K562 (cell line): Measurements from ENCODE around the gene TPD52L2. TPM values are rescaled to one million over a fixed set of nuclear protein-coding genes. Genes with fewer than 3 reads are reported as not detected.

ENCODE experiments used
- ATAC-seq: fragments of 200-7000 bp; cut with Tn5 transposase; 3 replicates; pipeline ENCODE4 v1.9.1; 2020; ENCODE audit warnings: moderate library complexity
- BruUV-seq: library from RNA; stranded (reverse); fragments of 400-500 nt; replicated peaks from 2 replicates; lab custom pipeline; 2021; lab: Mats Ljungman, UMichigan
- CTCF ChIA-PET: fragments of 300-600 bp; formaldehyde crosslinking; extraction: SDS; loops from one replicate; lab custom pipeline; 2021; ENCODE audit warnings: low intra/inter-chr PET ratio; lab: Yijun Ruan, JAX
- POLR2A ChIA-PET: fragments of 300-600, 350-650 bp; sonication (Branson Sonifier 250); formaldehyde crosslinking; extraction: SDS; loops from one replicate; lab custom pipeline; 2021; ENCODE audit warnings: antibody characterized with exemption, inconsistent platforms; lab: Yijun Ruan, JAX
- DNase-seq, 4 experiments: peaks; one replicate each; pipeline versions ENCODE4 v3.0.0 to v3.0.0-alpha.2; 2011 to 2018; ENCODE audit warnings: low spot score in 3 of 4, mixed read lengths in 3 of 4; ENCODE audit errors: extremely low read depth in 1 of 4
- FAIRE-seq: peaks from 2 replicates; lab custom pipeline; 2011; peaks lifted over from hg19 to GRCh38; lab: Jason Lieb, UNC
- H2AFZ ChIP-seq: 2 replicates; pipeline ENCODE4 v1.6.0; 2011; ENCODE audit warnings: low read depth, low read length, control low read depth, inconsistent platforms
- H3K27ac ChIP-seq: fragments of 200-600 bp; 3 replicates; pipeline ENCODE4 v1.8.0; 2011; ENCODE audit warnings: low read depth, mild to moderate bottlenecking, control low read depth, inconsistent platforms, low read length, moderate library complexity, mixed read lengths; ENCODE audit errors: extremely low read depth
- H3K27me3 ChIP-seq, 2 experiments: fragments of 300-600 bp in 1 of 2; 2 replicates in 1 of 2; 3 replicates in 1 of 2; pipeline versions ENCODE4 v1.6.0 to v1.8.0; 2011; ENCODE audit warnings: inconsistent platforms in 2 of 2, low read length in 2 of 2, mild to moderate bottlenecking in 1 of 2, mixed read lengths in 1 of 2, moderate library complexity in 1 of 2; ENCODE audit not compliant: control insufficient read depth in 2 of 2, insufficient read depth in 2 of 2
- H3K36me3 ChIP-seq: fragments of 300-600 bp; 3 replicates; pipeline ENCODE4 v1.8.0; 2011; ENCODE audit warnings: mild to moderate bottlenecking, low read length, inconsistent platforms; ENCODE audit not compliant: control insufficient read depth, insufficient read depth
- H3K4me1 ChIP-seq, 2 experiments: fragments of 200-600 bp in 1 of 2; replicated peaks in 1 of 2; 2 replicates in 1 of 2; 3 replicates in 1 of 2; pipeline versions ENCODE4 v1.5.1 to v1.8.0; 2011; ENCODE audit warnings: inconsistent platforms in 2 of 2, low read length in 2 of 2, mild to moderate bottlenecking in 1 of 2, mixed read lengths in 1 of 2, moderate library complexity in 1 of 2; ENCODE audit not compliant: control insufficient read depth in 2 of 2, insufficient read depth in 2 of 2
- H3K4me2 ChIP-seq: 2 replicates; pipeline ENCODE4 v1.6.1; 2011; ENCODE audit warnings: low read length, control low read depth, inconsistent platforms, mixed read lengths; ENCODE audit not compliant: insufficient read depth
- H3K4me3 ChIP-seq: fragments of 200-600 bp; sonication (generic), shearing (Covaris generic); 2 replicates; pipeline ENCODE4 v1.5.1; 2016; ENCODE audit warnings: control low read depth, inconsistent platforms
- H3K79me2 ChIP-seq: fragments of 200-600 bp; 3 replicates; pipeline ENCODE4 v1.8.0; 2011; ENCODE audit warnings: low read length, inconsistent platforms; ENCODE audit not compliant: control insufficient read depth, insufficient read depth
- H3K9ac ChIP-seq, 2 experiments: 2 replicates each; pipeline versions ENCODE4 v1.6.0 to v1.6.1; 2011; ENCODE audit warnings: low read depth in 2 of 2, low read length in 2 of 2, control low read depth in 1 of 2, inconsistent platforms in 1 of 2, mild to moderate bottlenecking in 1 of 2, mixed read lengths in 1 of 2; ENCODE audit not compliant: insufficient read depth in 1 of 2
- H3K9me1 ChIP-seq: one replicate; pipeline ENCODE4 v1.6.0; 2011; ENCODE audit warnings: inconsistent platforms, mild to moderate bottlenecking, low read length, moderate library complexity; ENCODE audit not compliant: control insufficient read depth, insufficient read depth
- H3K9me3 ChIP-seq: replicated peaks from 2 replicates; pipeline ENCODE4 v1.5.1; 2011; ENCODE audit warnings: low read depth, low read length, inconsistent platforms; ENCODE audit not compliant: control insufficient read depth, insufficient read depth
- H4K20me1 ChIP-seq: replicated peaks from 2 replicates; pipeline ENCODE4 v1.6.1; 2011; ENCODE audit warnings: low read length, inconsistent platforms, mixed read lengths; ENCODE audit not compliant: control insufficient read depth, insufficient read depth
- BRD4 ChIP-seq: fragments of 200-600 bp; sonication (generic); IDR thresholded peaks from 2 replicates; pipeline ENCODE4 v1.6.1; 2017; ENCODE audit warnings: inconsistent platforms
- HEY1 ChIP-seq: fragments of 250-450 bp; sonication (Bioruptor Pico); IDR thresholded peaks from 2 replicates; pipeline ENCODE4 v1.5.0; 2020; ENCODE audit warnings: mild to moderate bottlenecking, moderate library complexity, borderline replicate concordance
- JUND ChIP-seq, 2 experiments: IDR thresholded peaks; 2 replicates in 1 of 2; 3 replicates in 1 of 2; pipeline ENCODE4 v1.6.1; 2011; ENCODE audit warnings: borderline replicate concordance in 2 of 2, low read depth in 2 of 2, low read length in 2 of 2, improper control_type of control experiment in 1 of 2, missing biosample characterization in 1 of 2, missing genetic modification characterization in 1 of 2, missing genetic modification reagents in 1 of 2
- KDM5B ChIP-seq: fragments of 200-600 bp; sonication (generic); IDR thresholded peaks from 2 replicates; pipeline ENCODE4 v1.6.1; 2012; ENCODE audit warnings: low read depth, mild to moderate bottlenecking, moderate library complexity, low read length, control low read depth, inconsistent platforms; ENCODE audit not compliant: insufficient replicate concordance
- NBN ChIP-seq: fragments of 450-650 bp; IDR thresholded peaks from 2 replicates; pipeline ENCODE4 v1.6.1; 2016; ENCODE audit warnings: low read depth, mild to moderate bottlenecking
- SREBF2 ChIP-seq: sonication (generic); formaldehyde crosslinking; IDR thresholded peaks from 2 replicates; pipeline ENCODE4 v1.4.0; 2020; ENCODE audit warnings: mild to moderate bottlenecking, missing genetic modification reagents
- TRIM28 ChIP-seq: fragments of 450-650 bp; IDR thresholded peaks from 2 replicates; pipeline ENCODE4 v1.6.1; 2017
- WGBS: fragments of 100-300 bp; shearing (Covaris generic); methylation state at CpG from one replicate; pipeline ENCODE4 v1.1.6; 2016; ENCODE audit warnings: low coverage, mixed read lengths; ENCODE audit not compliant: insufficient coverage; ENCODE audit errors: missing lambda C conversion rate; 5-methylcytosine and 5-hydroxymethylcytosine counted together
- in situ Hi-C: fragments of 300-500 bp; cut with MboI; formaldehyde crosslinking; loops from 4 replicates; pipeline ENCODE4 v1.15.0; 2018; ENCODE audit warnings: inconsistent platforms, mixed read lengths
- intact Hi-C: fragments of 100-400 bp; cut with micrococcal nuclease; formaldehyde crosslinking; loops from 2 replicates; pipeline ENCODE4 v1.14.2; 2022
- polyA plus RNA-seq, 8 experiments: library from polyadenylated mRNA; depleted of rRNA in 4 of 8; stranded (reverse) in 5 of 8; unstranded in 3 of 8; fragments of >200 nt; fragmentation: Nextera tagmentation in 2 of 8; fragmentation: Illumina TruSeq in 1 of 8; extraction: Ambion mirVana in 2 of 8; extraction: Trizol in 1 of 8; gene quantifications; 2 replicates each; pipeline versions ENCODE4 v1.2.1 to v1.2.3, GENCODE V29; 2011 to 2014; ENCODE audit warnings: inconsistent platforms in 1 of 8, missing spikeins in 1 of 8
- total RNA-seq, 7 experiments: library from RNA; depleted of rRNA in 6 of 7; stranded (reverse); fragments of >200 nt in 6 of 7; fragmentation: Illumina TruSeq in 2 of 7; extraction: Trizol in 2 of 7; gene quantifications; 2 replicates each; pipeline versions ENCODE4 v1.2.1 to v1.2.3, GENCODE V29; 2011 to 2021; ENCODE audit warnings: low replicate concordance in 1 of 7
- TF ChIP-seq, protein P1 (sequence below): fragments of 200-400 bp; formaldehyde crosslinking; IDR thresholded peaks from 2 replicates; pipeline ENCODE4 v1.6.1; 2017; ENCODE audit warnings: mild to moderate bottlenecking, low read depth, low read length, moderate library complexity
- TF ChIP-seq, protein P2 (sequence below), 2 experiments: fragments of 200-800 bp in 1 of 2; sonication (Bioruptor generic) in 1 of 2; sonication (generic) in 1 of 2; formaldehyde crosslinking in 1 of 2; IDR thresholded peaks in 1 of 2; conservative IDR thresholded peaks in 1 of 2; 2 replicates each; pipeline versions ENCODE4 v1.5.0 to v1.6.1; 2016 to 2020; ENCODE audit warnings: missing compliant biosample characterization in 1 of 2, missing genetic modification characterization in 1 of 2, missing genetic modification reagents in 1 of 2
- TF ChIP-seq, protein P3 (sequence below): fragments of 150-350 bp; conservative IDR thresholded peaks from 2 replicates; pipeline ENCODE4 v1.6.1; 2014; ENCODE audit warnings: low read length

Gene TPD52L2
- total and polyA plus RNA-seq, 9 of the 15 experiments (the other 6 are each of a cell fraction or from before 2014, with no cell fraction given) = 1.9 to 117 (median 74.6) TPM

DNA sequence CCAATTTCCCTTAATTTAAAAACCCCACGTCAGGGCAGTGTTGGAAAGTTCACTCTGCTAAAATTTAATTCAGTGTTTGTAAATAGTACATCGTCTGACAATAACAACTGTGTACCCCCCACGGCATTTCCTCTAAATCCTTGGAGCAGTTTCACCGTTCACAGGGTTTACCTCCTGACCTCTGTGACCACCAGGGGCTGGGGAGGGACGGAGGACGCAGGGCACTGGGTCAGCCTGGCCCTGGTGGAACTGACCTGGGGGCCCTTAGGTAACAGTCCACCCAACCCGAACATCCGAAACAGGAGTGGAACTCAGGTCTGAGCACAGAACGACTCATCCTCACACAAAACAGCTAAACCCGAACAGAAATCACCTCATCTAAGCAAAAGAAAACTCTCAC, 36.1 kb upstream of the TPD52L2 start:
- no peak for ATAC-seq
- intact Hi-C loops (no loop called here), in situ Hi-C loops (no loop called here)
- no peak overlapping the region for H3K9ac ChIP-seq
- H3K4me1 ChIP-seq = peaks cover 4 to 48% of the 10 kb centered on the region in 2 experiments; a peak in 4 of 5 replicates
- H4K20me1 ChIP-seq = 0 out of 2 replicates have a peak, but pooled peaks cover 10% of the 10 kb centered on the region
- POLR2A ChIA-PET = no interaction called here
- CTCF ChIA-PET = no interaction called here
- no peak overlapping the region for H3K27ac ChIP-seq
- no peaks in the 10 kb centered on the region for H3K9me1 ChIP-seq
- DNase-seq = no peak
- WGBS = 25% methylated on average over 9 of the region's 10 CpGs
- peak; percentile 80 for FAIRE-seq
- H3K4me2 ChIP-seq = no peak overlapping the region
- H3K79me2 ChIP-seq = no peaks in the 10 kb centered on the region
- H3K9me3 ChIP-seq = no peaks in the 10 kb centered on the region
- H3K27me3 ChIP-seq = peaks cover 12 to 28% of the 10 kb centered on the region in 2 experiments; a peak in 4 of 5 replicates
- no peak overlapping the region for H2AFZ ChIP-seq
- H3K36me3 ChIP-seq = no peaks in the 10 kb centered on the region
- H3K4me3 ChIP-seq = no peak overlapping the region
- no TSS peak for BruUV-seq
- TF ChIP-seq, protein P1, sequence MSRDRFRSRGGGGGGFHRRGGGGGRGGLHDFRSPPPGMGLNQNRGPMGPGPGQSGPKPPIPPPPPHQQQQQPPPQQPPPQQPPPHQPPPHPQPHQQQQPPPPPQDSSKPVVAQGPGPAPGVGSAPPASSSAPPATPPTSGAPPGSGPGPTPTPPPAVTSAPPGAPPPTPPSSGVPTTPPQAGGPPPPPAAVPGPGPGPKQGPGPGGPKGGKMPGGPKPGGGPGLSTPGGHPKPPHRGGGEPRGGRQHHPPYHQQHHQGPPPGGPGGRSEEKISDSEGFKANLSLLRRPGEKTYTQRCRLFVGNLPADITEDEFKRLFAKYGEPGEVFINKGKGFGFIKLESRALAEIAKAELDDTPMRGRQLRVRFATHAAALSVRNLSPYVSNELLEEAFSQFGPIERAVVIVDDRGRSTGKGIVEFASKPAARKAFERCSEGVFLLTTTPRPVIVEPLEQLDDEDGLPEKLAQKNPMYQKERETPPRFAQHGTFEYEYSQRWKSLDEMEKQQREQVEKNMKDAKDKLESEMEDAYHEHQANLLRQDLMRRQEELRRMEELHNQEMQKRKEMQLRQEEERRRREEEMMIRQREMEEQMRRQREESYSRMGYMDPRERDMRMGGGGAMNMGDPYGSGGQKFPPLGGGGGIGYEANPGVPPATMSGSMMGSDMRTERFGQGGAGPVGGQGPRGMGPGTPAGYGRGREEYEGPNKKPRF = no peak
- TF ChIP-seq TRIM28 (no peak), JUND (IDR thresholded peaks at IDR 0.05; ENCODE audit: borderline replicate concordance, low read depth, low read length) (no peak), JUND (tag; IDR thresholded peaks at IDR 0.05; ENCODE audit: borderline replicate concordance, low read depth, low read length) (no peak), KDM5B (no peak), SREBF2 (CRISPR knock-in tag) (no peak), BRD4 (no peak), HEY1 (CRISPR knock-in tag) (no peak), NBN (no peak)
- TF ChIP-seq, protein P2, sequence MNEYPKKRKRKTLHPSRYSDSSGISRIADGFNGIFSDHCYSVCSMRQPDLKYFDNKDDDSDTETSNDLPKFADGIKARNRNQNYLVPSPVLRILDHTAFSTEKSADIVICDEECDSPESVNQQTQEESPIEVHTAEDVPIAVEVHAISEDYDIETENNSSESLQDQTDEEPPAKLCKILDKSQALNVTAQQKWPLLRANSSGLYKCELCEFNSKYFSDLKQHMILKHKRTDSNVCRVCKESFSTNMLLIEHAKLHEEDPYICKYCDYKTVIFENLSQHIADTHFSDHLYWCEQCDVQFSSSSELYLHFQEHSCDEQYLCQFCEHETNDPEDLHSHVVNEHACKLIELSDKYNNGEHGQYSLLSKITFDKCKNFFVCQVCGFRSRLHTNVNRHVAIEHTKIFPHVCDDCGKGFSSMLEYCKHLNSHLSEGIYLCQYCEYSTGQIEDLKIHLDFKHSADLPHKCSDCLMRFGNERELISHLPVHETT (CRISPR knock-in tag; conservative IDR thresholded peaks at IDR 0.05 in 1 of 2, IDR thresholded peaks at IDR 0.05 in 1 of 2) = no peak
- TF ChIP-seq, protein P3, sequence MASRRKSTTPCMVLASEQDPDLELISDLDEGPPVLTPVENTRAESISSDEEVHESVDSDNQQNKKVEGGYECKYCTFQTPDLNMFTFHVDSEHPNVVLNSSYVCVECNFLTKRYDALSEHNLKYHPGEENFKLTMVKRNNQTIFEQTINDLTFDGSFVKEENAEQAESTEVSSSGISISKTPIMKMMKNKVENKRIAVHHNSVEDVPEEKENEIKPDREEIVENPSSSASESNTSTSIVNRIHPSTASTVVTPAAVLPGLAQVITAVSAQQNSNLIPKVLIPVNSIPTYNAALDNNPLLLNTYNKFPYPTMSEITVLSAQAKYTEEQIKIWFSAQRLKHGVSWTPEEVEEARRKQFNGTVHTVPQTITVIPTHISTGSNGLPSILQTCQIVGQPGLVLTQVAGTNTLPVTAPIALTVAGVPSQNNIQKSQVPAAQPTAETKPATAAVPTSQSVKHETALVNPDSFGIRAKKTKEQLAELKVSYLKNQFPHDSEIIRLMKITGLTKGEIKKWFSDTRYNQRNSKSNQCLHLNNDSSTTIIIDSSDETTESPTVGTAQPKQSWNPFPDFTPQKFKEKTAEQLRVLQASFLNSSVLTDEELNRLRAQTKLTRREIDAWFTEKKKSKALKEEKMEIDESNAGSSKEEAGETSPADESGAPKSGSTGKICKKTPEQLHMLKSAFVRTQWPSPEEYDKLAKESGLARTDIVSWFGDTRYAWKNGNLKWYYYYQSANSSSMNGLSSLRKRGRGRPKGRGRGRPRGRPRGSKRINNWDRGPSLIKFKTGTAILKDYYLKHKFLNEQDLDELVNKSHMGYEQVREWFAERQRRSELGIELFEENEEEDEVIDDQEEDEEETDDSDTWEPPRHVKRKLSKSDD = no peak
